A549 (cell line): ENCODE measurements around the gene MCM3.

Source experiments
- CBX2 ChIP-seq: fragments of 200-600 bp; sonication (generic); IDR thresholded peaks from 2 replicates; pipeline ENCODE4 v1.6.1; 2016; ENCODE audit warnings: low read depth, mild to moderate bottlenecking, borderline replicate concordance
- CEBPB ChIP-seq, 2 experiments: fragments of >200 bp in 1 of 2; sonication (Bioruptor Twin) in 1 of 2; formaldehyde crosslinking in 1 of 2; IDR thresholded peaks; 2 replicates each; pipeline ENCODE4 v1.6.1; 2012 to 2016
- POLR2A ChIP-seq: IDR thresholded peaks from 2 replicates; pipeline ENCODE4 v1.6.1; 2012; ENCODE audit warnings: mild to moderate bottlenecking, low read length
- RAD21 ChIP-seq, 2 experiments: fragments of >200 bp in 1 of 2; sonication (Bioruptor Twin) in 1 of 2; formaldehyde crosslinking in 1 of 2; IDR thresholded peaks in 1 of 2; conservative IDR thresholded peaks in 1 of 2; 2 replicates in 1 of 2; 3 replicates in 1 of 2; pipeline ENCODE4 v1.6.1; 2012 to 2018; ENCODE audit warnings: inconsistent platforms in 1 of 2
- SMC3 ChIP-seq: fragments of >200 bp; sonication (Bioruptor Twin); formaldehyde crosslinking; IDR thresholded peaks from 3 replicates; pipeline ENCODE4 v1.6.1; 2018; ENCODE audit warnings: inconsistent platforms
- ZFP36 ChIP-seq: fragments of 450-650 bp; IDR thresholded peaks from 2 replicates; pipeline ENCODE4 v1.6.1; 2014; ENCODE audit warnings: borderline replicate concordance; ENCODE audit not compliant: partially characterized antibody
- ZSCAN20 ChIP-seq: fragments of 250-450 bp; sonication (Bioruptor Pico); IDR thresholded peaks from 2 replicates; pipeline ENCODE4 v1.8.0; 2022; ENCODE audit warnings: mild to moderate bottlenecking, moderate library complexity
- TF ChIP-seq, protein P1 (sequence below): fragments of 450-650 bp; IDR thresholded peaks from 2 replicates; pipeline ENCODE4 v1.6.1; 2014; ENCODE audit warnings: antibody characterized with exemption
- TF ChIP-seq, protein P2 (sequence below): IDR thresholded peaks from 2 replicates; pipeline ENCODE4 v1.6.1; 2012
- TF ChIP-seq, protein P3 (sequence below): fragments of >200 bp; sonication (Bioruptor Twin); formaldehyde crosslinking; IDR thresholded peaks from 3 replicates; pipeline ENCODE4 v1.5.1; 2016
- TF ChIP-seq, protein P4 (sequence below): fragments of 200-600 bp; sonication (generic); IDR thresholded peaks from 2 replicates; pipeline ENCODE4 v1.6.1; 2016; ENCODE audit warnings: antibody characterized with exemption, mild to moderate bottlenecking, moderate library complexity
- TF ChIP-seq, protein P5 (sequence below): IDR thresholded peaks from 2 replicates; pipeline ENCODE4 v1.6.1; 2012

DNA sequence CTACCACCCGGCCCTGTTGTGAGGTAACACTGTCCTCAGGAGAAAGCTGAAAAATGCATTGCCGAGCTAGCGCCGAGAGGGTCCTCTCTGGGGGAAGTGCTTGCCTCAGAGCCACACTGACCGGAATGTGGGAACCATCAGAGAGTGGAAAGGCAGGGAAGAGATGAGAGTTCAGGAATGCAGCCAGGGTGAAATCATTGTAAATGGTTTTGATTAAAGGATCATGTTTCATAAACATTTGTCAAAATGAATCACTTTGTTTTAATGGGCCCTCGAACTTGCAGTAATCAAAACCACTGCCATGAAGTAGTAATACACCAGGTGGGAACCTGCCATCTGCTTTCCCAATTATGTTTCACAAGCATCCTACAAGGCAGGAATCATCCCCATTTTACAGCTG is 23.3 kb downstream of the MCM3 start:
- no peak for TF ChIP-seq CBX2
- TF ChIP-seq, protein P1, sequence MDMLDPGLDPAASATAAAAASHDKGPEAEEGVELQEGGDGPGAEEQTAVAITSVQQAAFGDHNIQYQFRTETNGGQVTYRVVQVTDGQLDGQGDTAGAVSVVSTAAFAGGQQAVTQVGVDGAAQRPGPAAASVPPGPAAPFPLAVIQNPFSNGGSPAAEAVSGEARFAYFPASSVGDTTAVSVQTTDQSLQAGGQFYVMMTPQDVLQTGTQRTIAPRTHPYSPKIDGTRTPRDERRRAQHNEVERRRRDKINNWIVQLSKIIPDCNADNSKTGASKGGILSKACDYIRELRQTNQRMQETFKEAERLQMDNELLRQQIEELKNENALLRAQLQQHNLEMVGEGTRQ = no peak
- TF ChIP-seq ZSCAN20 (CRISPR knock-in tag) = no peak
- TF ChIP-seq, protein P2, sequence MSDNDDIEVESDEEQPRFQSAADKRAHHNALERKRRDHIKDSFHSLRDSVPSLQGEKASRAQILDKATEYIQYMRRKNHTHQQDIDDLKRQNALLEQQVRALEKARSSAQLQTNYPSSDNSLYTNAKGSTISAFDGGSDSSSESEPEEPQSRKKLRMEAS = no peak
- no peak for TF ChIP-seq CEBPB (IDR thresholded peaks at IDR 0.05)
- TF ChIP-seq, protein P3, sequence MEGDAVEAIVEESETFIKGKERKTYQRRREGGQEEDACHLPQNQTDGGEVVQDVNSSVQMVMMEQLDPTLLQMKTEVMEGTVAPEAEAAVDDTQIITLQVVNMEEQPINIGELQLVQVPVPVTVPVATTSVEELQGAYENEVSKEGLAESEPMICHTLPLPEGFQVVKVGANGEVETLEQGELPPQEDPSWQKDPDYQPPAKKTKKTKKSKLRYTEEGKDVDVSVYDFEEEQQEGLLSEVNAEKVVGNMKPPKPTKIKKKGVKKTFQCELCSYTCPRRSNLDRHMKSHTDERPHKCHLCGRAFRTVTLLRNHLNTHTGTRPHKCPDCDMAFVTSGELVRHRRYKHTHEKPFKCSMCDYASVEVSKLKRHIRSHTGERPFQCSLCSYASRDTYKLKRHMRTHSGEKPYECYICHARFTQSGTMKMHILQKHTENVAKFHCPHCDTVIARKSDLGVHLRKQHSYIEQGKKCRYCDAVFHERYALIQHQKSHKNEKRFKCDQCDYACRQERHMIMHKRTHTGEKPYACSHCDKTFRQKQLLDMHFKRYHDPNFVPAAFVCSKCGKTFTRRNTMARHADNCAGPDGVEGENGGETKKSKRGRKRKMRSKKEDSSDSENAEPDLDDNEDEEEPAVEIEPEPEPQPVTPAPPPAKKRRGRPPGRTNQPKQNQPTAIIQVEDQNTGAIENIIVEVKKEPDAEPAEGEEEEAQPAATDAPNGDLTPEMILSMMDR = no peak
- no peak for TF ChIP-seq POLR2A
- TF ChIP-seq, protein P4, sequence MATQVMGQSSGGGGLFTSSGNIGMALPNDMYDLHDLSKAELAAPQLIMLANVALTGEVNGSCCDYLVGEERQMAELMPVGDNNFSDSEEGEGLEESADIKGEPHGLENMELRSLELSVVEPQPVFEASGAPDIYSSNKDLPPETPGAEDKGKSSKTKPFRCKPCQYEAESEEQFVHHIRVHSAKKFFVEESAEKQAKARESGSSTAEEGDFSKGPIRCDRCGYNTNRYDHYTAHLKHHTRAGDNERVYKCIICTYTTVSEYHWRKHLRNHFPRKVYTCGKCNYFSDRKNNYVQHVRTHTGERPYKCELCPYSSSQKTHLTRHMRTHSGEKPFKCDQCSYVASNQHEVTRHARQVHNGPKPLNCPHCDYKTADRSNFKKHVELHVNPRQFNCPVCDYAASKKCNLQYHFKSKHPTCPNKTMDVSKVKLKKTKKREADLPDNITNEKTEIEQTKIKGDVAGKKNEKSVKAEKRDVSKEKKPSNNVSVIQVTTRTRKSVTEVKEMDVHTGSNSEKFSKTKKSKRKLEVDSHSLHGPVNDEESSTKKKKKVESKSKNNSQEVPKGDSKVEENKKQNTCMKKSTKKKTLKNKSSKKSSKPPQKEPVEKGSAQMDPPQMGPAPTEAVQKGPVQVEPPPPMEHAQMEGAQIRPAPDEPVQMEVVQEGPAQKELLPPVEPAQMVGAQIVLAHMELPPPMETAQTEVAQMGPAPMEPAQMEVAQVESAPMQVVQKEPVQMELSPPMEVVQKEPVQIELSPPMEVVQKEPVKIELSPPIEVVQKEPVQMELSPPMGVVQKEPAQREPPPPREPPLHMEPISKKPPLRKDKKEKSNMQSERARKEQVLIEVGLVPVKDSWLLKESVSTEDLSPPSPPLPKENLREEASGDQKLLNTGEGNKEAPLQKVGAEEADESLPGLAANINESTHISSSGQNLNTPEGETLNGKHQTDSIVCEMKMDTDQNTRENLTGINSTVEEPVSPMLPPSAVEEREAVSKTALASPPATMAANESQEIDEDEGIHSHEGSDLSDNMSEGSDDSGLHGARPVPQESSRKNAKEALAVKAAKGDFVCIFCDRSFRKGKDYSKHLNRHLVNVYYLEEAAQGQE = no peak
- TF ChIP-seq RAD21 (conservative IDR thresholded peaks at IDR 0.05 in 1 of 2, IDR thresholded peaks at IDR 0.05 in 1 of 2) = no peak
- TF ChIP-seq SMC3 = no peak
- TF ChIP-seq, protein P5, sequence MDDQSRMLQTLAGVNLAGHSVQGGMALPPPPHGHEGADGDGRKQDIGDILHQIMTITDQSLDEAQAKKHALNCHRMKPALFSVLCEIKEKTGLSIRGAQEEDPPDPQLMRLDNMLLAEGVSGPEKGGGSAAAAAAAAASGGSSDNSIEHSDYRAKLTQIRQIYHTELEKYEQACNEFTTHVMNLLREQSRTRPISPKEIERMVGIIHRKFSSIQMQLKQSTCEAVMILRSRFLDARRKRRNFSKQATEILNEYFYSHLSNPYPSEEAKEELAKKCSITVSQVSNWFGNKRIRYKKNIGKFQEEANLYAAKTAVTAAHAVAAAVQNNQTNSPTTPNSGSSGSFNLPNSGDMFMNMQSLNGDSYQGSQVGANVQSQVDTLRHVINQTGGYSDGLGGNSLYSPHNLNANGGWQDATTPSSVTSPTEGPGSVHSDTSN = no peak
- TF ChIP-seq ZFP36 = no peak
